MM.1S (cell line): ENCODE data around the gene MIA2.

Experiments used
- CTCF ChIP-seq: fragments of 300-600 bp; sonication (generic); IDR thresholded peaks from 2 replicates; pipeline ENCODE4 v1.5.1; 2016; ENCODE audit warnings: antibody characterized with exemption, low read length, mixed read lengths
- EZH2 ChIP-seq: fragments of 300-600 bp; sonication (generic); optimal IDR thresholded peaks from 2 replicates; pipeline ENCODE3; 2017; ENCODE audit warnings: low read depth, mild to moderate bottlenecking, antibody characterized with exemption, low read length, mixed read lengths
- EZH2phosphoT487 ChIP-seq: fragments of 300-600 bp; sonication (generic); IDR thresholded peaks from 2 replicates; pipeline ENCODE4 v1.6.1; 2018; ENCODE audit warnings: antibody characterized with exemption, low read length

GRCh38 chr14:39393289-39393688, 159.6 kb downstream of the MIA2 start:
- TF ChIP-seq CTCF (no peak), EZH2phosphoT487 (no peak), EZH2 (no peak)
